K562 (cell line): ENCODE results near the gene WNT7A. TPM values are rescaled to one million over a fixed set of nuclear protein-coding genes. Genes with fewer than 3 reads are reported as not detected.

Experiments used
- ATAC-seq: fragments of 200-7000 bp; cut with Tn5 transposase; 3 replicates; pipeline ENCODE4 v1.9.1; 2020; ENCODE audit warnings: moderate library complexity
- BruUV-seq: library from RNA; stranded (reverse); fragments of 400-500 nt; replicated peaks from 2 replicates; lab custom pipeline; 2021; lab: Mats Ljungman, UMichigan
- CTCF ChIA-PET: fragments of 300-600 bp; formaldehyde crosslinking; extraction: SDS; loops from one replicate; lab custom pipeline; 2021; ENCODE audit warnings: low intra/inter-chr PET ratio; lab: Yijun Ruan, JAX
- POLR2A ChIA-PET: fragments of 300-600, 350-650 bp; sonication (Branson Sonifier 250); formaldehyde crosslinking; extraction: SDS; loops from one replicate; lab custom pipeline; 2021; ENCODE audit warnings: antibody characterized with exemption, inconsistent platforms; lab: Yijun Ruan, JAX
- DNase-seq, 4 experiments: peaks; one replicate each; pipeline versions ENCODE4 v3.0.0 to v3.0.0-alpha.2; 2011 to 2018; ENCODE audit warnings: low spot score in 3 of 4, mixed read lengths in 3 of 4; ENCODE audit errors: extremely low read depth in 1 of 4
- FAIRE-seq: peaks from 2 replicates; lab custom pipeline; 2011; peaks lifted over from hg19 to GRCh38; lab: Jason Lieb, UNC
- H2AFZ ChIP-seq: 2 replicates; pipeline ENCODE4 v1.6.0; 2011; ENCODE audit warnings: low read depth, low read length, control low read depth, inconsistent platforms
- H3K27ac ChIP-seq: fragments of 200-600 bp; 3 replicates; pipeline ENCODE4 v1.8.0; 2011; ENCODE audit warnings: low read depth, mild to moderate bottlenecking, control low read depth, inconsistent platforms, low read length, moderate library complexity, mixed read lengths; ENCODE audit errors: extremely low read depth
- H3K27me3 ChIP-seq, 2 experiments: fragments of 300-600 bp in 1 of 2; 2 replicates in 1 of 2; 3 replicates in 1 of 2; pipeline versions ENCODE4 v1.6.0 to v1.8.0; 2011; ENCODE audit warnings: inconsistent platforms in 2 of 2, low read length in 2 of 2, mild to moderate bottlenecking in 1 of 2, mixed read lengths in 1 of 2, moderate library complexity in 1 of 2; ENCODE audit not compliant: control insufficient read depth in 2 of 2, insufficient read depth in 2 of 2
- H3K36me3 ChIP-seq: fragments of 300-600 bp; 3 replicates; pipeline ENCODE4 v1.8.0; 2011; ENCODE audit warnings: mild to moderate bottlenecking, low read length, inconsistent platforms; ENCODE audit not compliant: control insufficient read depth, insufficient read depth
- H3K4me1 ChIP-seq, 2 experiments: fragments of 200-600 bp in 1 of 2; replicated peaks in 1 of 2; 2 replicates in 1 of 2; 3 replicates in 1 of 2; pipeline versions ENCODE4 v1.5.1 to v1.8.0; 2011; ENCODE audit warnings: inconsistent platforms in 2 of 2, low read length in 2 of 2, mild to moderate bottlenecking in 1 of 2, mixed read lengths in 1 of 2, moderate library complexity in 1 of 2; ENCODE audit not compliant: control insufficient read depth in 2 of 2, insufficient read depth in 2 of 2
- H3K4me2 ChIP-seq: 2 replicates; pipeline ENCODE4 v1.6.1; 2011; ENCODE audit warnings: low read length, control low read depth, inconsistent platforms, mixed read lengths; ENCODE audit not compliant: insufficient read depth
- H3K4me3 ChIP-seq: fragments of 200-600 bp; sonication (generic), shearing (Covaris generic); 2 replicates; pipeline ENCODE4 v1.5.1; 2016; ENCODE audit warnings: control low read depth, inconsistent platforms
- H3K79me2 ChIP-seq: fragments of 200-600 bp; 3 replicates; pipeline ENCODE4 v1.8.0; 2011; ENCODE audit warnings: low read length, inconsistent platforms; ENCODE audit not compliant: control insufficient read depth, insufficient read depth
- H3K9ac ChIP-seq, 2 experiments: 2 replicates each; pipeline versions ENCODE4 v1.6.0 to v1.6.1; 2011; ENCODE audit warnings: low read depth in 2 of 2, low read length in 2 of 2, control low read depth in 1 of 2, inconsistent platforms in 1 of 2, mild to moderate bottlenecking in 1 of 2, mixed read lengths in 1 of 2; ENCODE audit not compliant: insufficient read depth in 1 of 2
- H3K9me1 ChIP-seq: one replicate; pipeline ENCODE4 v1.6.0; 2011; ENCODE audit warnings: inconsistent platforms, mild to moderate bottlenecking, low read length, moderate library complexity; ENCODE audit not compliant: control insufficient read depth, insufficient read depth
- H3K9me3 ChIP-seq: replicated peaks from 2 replicates; pipeline ENCODE4 v1.5.1; 2011; ENCODE audit warnings: low read depth, low read length, inconsistent platforms; ENCODE audit not compliant: control insufficient read depth, insufficient read depth
- H4K20me1 ChIP-seq: replicated peaks from 2 replicates; pipeline ENCODE4 v1.6.1; 2011; ENCODE audit warnings: low read length, inconsistent platforms, mixed read lengths; ENCODE audit not compliant: control insufficient read depth, insufficient read depth
- FOXJ2 ChIP-seq: fragments of 200-800 bp; sonication (Bioruptor generic); IDR thresholded peaks from 2 replicates; pipeline ENCODE4 v1.6.1; 2016; ENCODE audit warnings: missing genetic modification characterization, missing compliant biosample characterization
- JUN ChIP-seq, 2 experiments: sonication (generic) in 1 of 2; formaldehyde crosslinking in 1 of 2; IDR thresholded peaks; 2 replicates each; pipeline versions ENCODE4 v1.6.1 to v1.8.0; 2012 to 2022; ENCODE audit warnings: borderline replicate concordance in 2 of 2, mild to moderate bottlenecking in 2 of 2, improper control_type of control experiment in 1 of 2, low read depth in 1 of 2, low read length in 1 of 2, missing genetic modification reagents in 1 of 2
- TARDBP ChIP-seq: fragments of 450-650 bp; IDR thresholded peaks from 2 replicates; pipeline ENCODE4 v1.6.1; 2016
- TCF7 ChIP-seq: sonication (generic); IDR thresholded peaks from 2 replicates; pipeline ENCODE4 v1.6.1; 2016; ENCODE audit warnings: antibody characterized with exemption, borderline replicate concordance
- ZKSCAN8 ChIP-seq: fragments of 200-800 bp; sonication (Bioruptor generic); IDR thresholded peaks from 2 replicates; pipeline ENCODE4 v1.6.1; 2016; ENCODE audit warnings: missing genetic modification characterization, missing compliant biosample characterization
- WGBS: fragments of 100-300 bp; shearing (Covaris generic); methylation state at CpG from one replicate; pipeline ENCODE4 v1.1.6; 2016; ENCODE audit warnings: low coverage, mixed read lengths; ENCODE audit not compliant: insufficient coverage; ENCODE audit errors: missing lambda C conversion rate; 5-methylcytosine and 5-hydroxymethylcytosine counted together
- in situ Hi-C: fragments of 300-500 bp; cut with MboI; formaldehyde crosslinking; loops from 4 replicates; pipeline ENCODE4 v1.15.0; 2018; ENCODE audit warnings: inconsistent platforms, mixed read lengths
- intact Hi-C: fragments of 100-400 bp; cut with micrococcal nuclease; formaldehyde crosslinking; loops from 2 replicates; pipeline ENCODE4 v1.14.2; 2022
- polyA plus RNA-seq, 8 experiments: library from polyadenylated mRNA; depleted of rRNA in 4 of 8; stranded (reverse) in 5 of 8; unstranded in 3 of 8; fragments of >200 nt; fragmentation: Nextera tagmentation in 2 of 8; fragmentation: Illumina TruSeq in 1 of 8; extraction: Ambion mirVana in 2 of 8; extraction: Trizol in 1 of 8; gene quantifications; 2 replicates each; pipeline versions ENCODE4 v1.2.1 to v1.2.3, GENCODE V29; 2011 to 2014; ENCODE audit warnings: inconsistent platforms in 1 of 8, missing spikeins in 1 of 8
- total RNA-seq, 7 experiments: library from RNA; depleted of rRNA in 6 of 7; stranded (reverse); fragments of >200 nt in 6 of 7; fragmentation: Illumina TruSeq in 2 of 7; extraction: Trizol in 2 of 7; gene quantifications; 2 replicates each; pipeline versions ENCODE4 v1.2.1 to v1.2.3, GENCODE V29; 2011 to 2021; ENCODE audit warnings: low replicate concordance in 1 of 7
- TF ChIP-seq, protein P1 (sequence below): IDR thresholded peaks from 3 replicates; pipeline ENCODE4 v1.6.1; 2011; ENCODE audit warnings: borderline replicate concordance, mild to moderate bottlenecking, moderate library complexity; ENCODE audit not compliant: insufficient read length; ENCODE audit errors: extremely low read depth

Gene WNT7A
- total and polyA plus RNA-seq, 9 of the 15 experiments (the other 6 are each of a cell fraction or from before 2014, with no cell fraction given) = 0.03 TPM; not detected in 8

GRCh38 chr3:13827256-13827655, 52.6 kb downstream of the WNT7A start:
- ChIA-PET CTCF (no interaction called here), POLR2A (no interaction called here)
- intact Hi-C loops (no loop called here), in situ Hi-C loops (no loop called here)
- 0% methylated on average over 3 of the region's 3 CpGs for WGBS
- Histone ChIP-seq H3K27me3 (peaks cover 3 to 49% of the 10 kb centered on the region in 2 experiments; a peak in 2 of 5 replicates), H4K20me1 (peaks cover 11% of the 10 kb centered on the region; the same call in 1 of the 2 replicates), H3K9me3 (no peaks in the 10 kb centered on the region), H3K27ac (no peak overlapping the region), H3K4me1 (no peaks in the 10 kb centered on the region), H3K9ac (no peak overlapping the region), H3K4me3 (no peak overlapping the region), H3K36me3 (no peaks in the 10 kb centered on the region), H3K4me2 (no peak overlapping the region), H2AFZ (no peak overlapping the region), H3K79me2 (no peaks in the 10 kb centered on the region), H3K9me1 (no peaks in the 10 kb centered on the region)
- FAIRE-seq (no peak), ATAC-seq (no peak), DNase-seq (no peak)
- TF ChIP-seq JUN (IDR thresholded peaks at IDR 0.05; ENCODE audit: borderline replicate concordance, low read depth, low read length) = no peak
- TF ChIP-seq JUN (CRISPR knock-in tag; IDR thresholded peaks at IDR 0.05; ENCODE audit: borderline replicate concordance) = no peak
- TF ChIP-seq TCF7 = no peak
- no peak for TF ChIP-seq TARDBP
- TF ChIP-seq FOXJ2 (tag) = no peak
- TF ChIP-seq, protein P1, sequence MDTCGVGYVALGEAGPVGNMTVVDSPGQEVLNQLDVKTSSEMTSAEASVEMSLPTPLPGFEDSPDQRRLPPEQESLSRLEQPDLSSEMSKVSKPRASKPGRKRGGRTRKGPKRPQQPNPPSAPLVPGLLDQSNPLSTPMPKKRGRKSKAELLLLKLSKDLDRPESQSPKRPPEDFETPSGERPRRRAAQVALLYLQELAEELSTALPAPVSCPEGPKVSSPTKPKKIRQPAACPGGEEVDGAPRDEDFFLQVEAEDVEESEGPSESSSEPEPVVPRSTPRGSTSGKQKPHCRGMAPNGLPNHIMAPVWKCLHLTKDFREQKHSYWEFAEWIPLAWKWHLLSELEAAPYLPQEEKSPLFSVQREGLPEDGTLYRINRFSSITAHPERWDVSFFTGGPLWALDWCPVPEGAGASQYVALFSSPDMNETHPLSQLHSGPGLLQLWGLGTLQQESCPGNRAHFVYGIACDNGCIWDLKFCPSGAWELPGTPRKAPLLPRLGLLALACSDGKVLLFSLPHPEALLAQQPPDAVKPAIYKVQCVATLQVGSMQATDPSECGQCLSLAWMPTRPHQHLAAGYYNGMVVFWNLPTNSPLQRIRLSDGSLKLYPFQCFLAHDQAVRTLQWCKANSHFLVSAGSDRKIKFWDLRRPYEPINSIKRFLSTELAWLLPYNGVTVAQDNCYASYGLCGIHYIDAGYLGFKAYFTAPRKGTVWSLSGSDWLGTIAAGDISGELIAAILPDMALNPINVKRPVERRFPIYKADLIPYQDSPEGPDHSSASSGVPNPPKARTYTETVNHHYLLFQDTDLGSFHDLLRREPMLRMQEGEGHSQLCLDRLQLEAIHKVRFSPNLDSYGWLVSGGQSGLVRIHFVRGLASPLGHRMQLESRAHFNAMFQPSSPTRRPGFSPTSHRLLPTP = no peak
- TF ChIP-seq ZKSCAN8 = no peak
- BruUV-seq = no TSS peak
